ENCODE results near the gene PRSS27. TPM values are rescaled to one million over a fixed set of nuclear protein-coding genes. Genes with fewer than 3 reads are reported as not detected.

The PRSS27 gene
- total and polyA plus RNA-seq, 2 of the 8 experiments (the other 6 are each of a cell fraction or from before 2014, with no cell fraction given): 1.3 to 7.5 TPM

GRCh38 chr16:2713523-2713922 lies 6.5 kb downstream of the PRSS27 start:
- H3K4me1 ChIP-seq (replicated peaks in 1 of 4; ENCODE audit: control insufficient read depth in 3 of 4, insufficient read depth in 4 of 4, low read length in 3 of 4): peaks cover 0 to 6% (median 2%) of the 10 kb centered on the region in 4 experiments; a peak in 3 of 7 replicates
- no peaks in the 10 kb centered on the region for H3K79me2 ChIP-seq (ENCODE audit: control insufficient read depth in 1 of 2, insufficient read depth in 2 of 2, low read length in 2 of 2)
- no peak overlapping the region for H4K8ac ChIP-seq (ENCODE audit: extremely low read depth, insufficient read depth, low read length)
- H2BK20ac ChIP-seq (ENCODE audit: low read length): no peak overlapping the region
- no peak overlapping the region for H2AFZ ChIP-seq (ENCODE audit: low read length)
- H3K56ac ChIP-seq (replicated peaks; ENCODE audit: insufficient read length, low read depth, low read length): no peak overlapping the region
- no peak overlapping the region for H3K4ac ChIP-seq (replicated peaks; ENCODE audit: insufficient read length, low read depth, low read length)
- ChIA-PET CTCF (ENCODE audit: partially characterized antibody) (interaction anchor here (1.3 kb wide), 1 partner anchor 11 kb away, joined by 4 read pairs; no protein-coding TSS in a partner anchor), POLR2A (ENCODE audit: partially characterized antibody) (no interaction called here)
- no peak overlapping the region for H2BK12ac ChIP-seq (ENCODE audit: low read depth, low read length)
- H2BK120ac ChIP-seq (replicated peaks; ENCODE audit: low read depth, low read length): no peak overlapping the region
- no peak overlapping the region for H3K9ac ChIP-seq (replicated peaks in 1 of 4; ENCODE audit: extremely low read depth in 1 of 4, low read depth in 3 of 4, low read length in 3 of 4)
- H3K9me3 ChIP-seq (ENCODE audit: insufficient read depth in 2 of 2, low read depth in 1 of 2, low read length in 1 of 2): no peaks in the 10 kb centered on the region
- no peak overlapping the region for H2BK5ac ChIP-seq (ENCODE audit: low read depth, low read length)
- H3K79me1 ChIP-seq (ENCODE audit: low read depth, low read length): no peaks in the 10 kb centered on the region
- no peak overlapping the region for H2BK15ac ChIP-seq (ENCODE audit: low read length)
- H2AK5ac ChIP-seq (ENCODE audit: low read depth, low read length): 0 out of 2 replicates have a peak overlapping the region, but pooled peaks have one; percentile 24
- peaks cover 9 to 15% of the 10 kb centered on the region in 2 experiments for H4K20me1 ChIP-seq (replicated peaks in 1 of 2; ENCODE audit: control insufficient read depth in 1 of 2, insufficient read depth in 2 of 2, low read length in 2 of 2)
- H3K14ac ChIP-seq (ENCODE audit: insufficient read length): no peak overlapping the region
- H4K5ac ChIP-seq (ENCODE audit: insufficient read length, low read depth, low read length): no peak overlapping the region
- no peaks in the 10 kb centered on the region; a peak in 1 of 7 replicates for H3K27me3 ChIP-seq (replicated peaks in 1 of 4; ENCODE audit: control insufficient read depth in 3 of 4, extremely low read depth in 1 of 4, insufficient read depth in 3 of 4, low read length in 3 of 4)
- H3K4me2 ChIP-seq (ENCODE audit: insufficient read depth in 1 of 2, low read depth in 2 of 2, low read length in 2 of 2): no peak overlapping the region
- DNase-seq (ENCODE audit: low read depth in 1 of 2, low spot score in 2 of 2) (no peak), FAIRE-seq (no peak)
- H3K23me2 ChIP-seq (ENCODE audit: low read depth, low read length): peaks cover 2% of the 10 kb centered on the region; the same call in 1 of the 2 replicates
- WGBS, 2 experiments (ENCODE audit: extremely low coverage in 1 of 2, insufficient coverage in 1 of 2, insufficient read length in 1 of 2, insufficient replicate concordance in 2 of 2, low coverage in 1 of 2, low lambda C conversion rate in 2 of 2, missing lambda C conversion rate in 1 of 2): 97% methylated on average over 14 of the region's 14 CpGs; no CpG with 5 or more reads in 1 of the 2 experiments
- no peaks in the 10 kb centered on the region; a peak in 2 of 8 replicates for H3K36me3 ChIP-seq (ENCODE audit: control insufficient read depth in 2 of 4, insufficient read depth in 4 of 4, low read length in 3 of 4)
- H3K18ac ChIP-seq (ENCODE audit: extremely low read depth, low read length): no peak overlapping the region
- no peak overlapping the region for H3K23ac ChIP-seq (ENCODE audit: insufficient read length)
- H3K4me3 ChIP-seq (ENCODE audit: extremely low read depth in 1 of 4, insufficient read depth in 2 of 4, low read depth in 3 of 4, low read length in 4 of 4): no peak overlapping the region
- H4K91ac ChIP-seq (replicated peaks; ENCODE audit: insufficient read length, low read length): no peak overlapping the region
- no peak overlapping the region for H3K27ac ChIP-seq (ENCODE audit: low read depth, low read length)
- TF ChIP-seq RFX5 (IDR thresholded peaks at IDR 0.05; ENCODE audit: borderline replicate concordance, low read depth, low read length) (no peak), JUN (IDR thresholded peaks at IDR 0.05; ENCODE audit: low read depth, low read length) (no peak), GTF2F1 (IDR thresholded peaks at IDR 0.05; ENCODE audit: borderline replicate concordance, low read depth, low read length) (no peak), HDAC6 (IDR thresholded peaks at IDR 0.05; ENCODE audit: low read depth, low read length) (no peak), ATF2 (IDR thresholded peaks at IDR 0.05; ENCODE audit: low read length) (no peak)
